T-cell (primary cell): ENCODE results near the gene MYMX. TPM values are rescaled to one million over a fixed set of nuclear protein-coding genes. Genes with fewer than 3 reads are reported as not detected.
A peak's percentile ranks its signal among the peaks of the same experiment; 100 is the strongest.

Experiments used
- ATAC-seq, 4 experiments: fragments of 200-7000 bp in 3 of 4; fragments of 150-1000 bp in 1 of 4; cut with Tn5 transposase; replicated peaks in 1 of 4; 1 replicate in 3 of 4; 2 replicates in 1 of 4; pipeline ENCODE4 v1.10.0; 2021; ENCODE audit warnings: moderate library complexity in 3 of 4, mild to moderate bottlenecking in 2 of 4, moderate number of reproducible peaks in 1 of 4
- CTCF ChIA-PET, 2 donors: fragments of 300-600 bp; sonication (Branson Sonifier 250); formaldehyde crosslinking; loops; one replicate each; lab custom pipeline; 2022; ENCODE audit warnings: antibody characterized with exemption in 2 of 2; lab: Charles Lee
- POLR2A ChIA-PET, 2 donors: fragments of 300-600 bp; sonication (Branson Sonifier 250); formaldehyde crosslinking; loops; one replicate each; lab custom pipeline; 2022; ENCODE audit warnings: antibody characterized with exemption in 2 of 2; lab: Charles Lee
- DNase-seq, 35 experiments: peaks; one replicate each; pipeline versions ENCODE4 v3.0.0 to v3.0.0-alpha.2; 2013 to 2023
- H3K27ac ChIP-seq: one replicate; pipeline ENCODE4 v1.5.1; 2013; ENCODE audit warnings: low read length
- H3K27me3 ChIP-seq, 2 experiments: replicated peaks in 1 of 2; 1 replicate in 1 of 2; 2 replicates in 1 of 2; pipeline versions ENCODE4 v1.6.1 to v1.7.0; 2013; ENCODE audit warnings: low read length in 1 of 2, mixed read lengths in 1 of 2; ENCODE audit not compliant: control insufficient read depth in 2 of 2, insufficient read depth in 2 of 2; ENCODE audit errors: extremely low read depth in 1 of 2
- H3K36me3 ChIP-seq, 2 donors: 1 replicate in 1 of 2; 2 replicates in 1 of 2; pipeline versions ENCODE4 v1.6.1 to v1.7.0; 2013; ENCODE audit warnings: low read length in 1 of 2; ENCODE audit not compliant: control insufficient read depth in 2 of 2, insufficient read depth in 1 of 2; ENCODE audit errors: extremely low read depth in 1 of 2
- H3K4me1 ChIP-seq, 2 experiments: 1 replicate in 1 of 2; 2 replicates in 1 of 2; pipeline versions ENCODE4 v1.6.1 to v1.7.0; 2013; ENCODE audit warnings: low read length in 2 of 2, mixed read lengths in 1 of 2; ENCODE audit not compliant: insufficient read depth in 2 of 2, control insufficient read depth in 1 of 2; ENCODE audit errors: extremely low read depth in 1 of 2
- H3K4me3 ChIP-seq, 2 donors: 1 replicate in 1 of 2; 2 replicates in 1 of 2; pipeline versions ENCODE4 v1.5.1 to v1.7.0; 2013; ENCODE audit warnings: mild to moderate bottlenecking in 2 of 2, low read length in 1 of 2, moderate library complexity in 1 of 2; ENCODE audit not compliant: control insufficient read depth in 1 of 2; ENCODE audit errors: extremely low read depth in 1 of 2
- H3K9me3 ChIP-seq: 2 replicates; pipeline ENCODE4 v1.7.0; 2013
- H3K27ac Mint-ChIP-seq, 2 donors: one replicate each; pipeline ENCODE4 v1.8.0; 2020 to 2021; ENCODE audit warnings: mild to moderate bottlenecking in 2 of 2, mixed read lengths in 2 of 2
- H3K27me3 Mint-ChIP-seq, 2 donors: one replicate each; pipeline ENCODE4 v1.8.0; 2021 to 2022; ENCODE audit warnings: mixed read lengths in 2 of 2
- H3K36me3 Mint-ChIP-seq: one replicate; pipeline ENCODE4 v1.8.0; 2021; ENCODE audit warnings: mixed read lengths
- H3K4me1 Mint-ChIP-seq, 3 donors: one replicate each; pipeline ENCODE4 v1.8.0; 2020 to 2022; ENCODE audit warnings: mixed read lengths in 3 of 3, mild to moderate bottlenecking in 1 of 3
- H3K4me3 Mint-ChIP-seq, 3 donors: one replicate each; pipeline ENCODE4 v1.8.0; 2020 to 2022; ENCODE audit warnings: mild to moderate bottlenecking in 3 of 3, mixed read lengths in 3 of 3, moderate library complexity in 3 of 3
- H3K9me3 Mint-ChIP-seq, 3 donors: one replicate each; pipeline ENCODE4 v1.8.0; 2020 to 2022; ENCODE audit warnings: mixed read lengths in 3 of 3
- WGBS: methylation state at CpG from one replicate; pipeline ENCODE4 v1.1.5; 2013; ENCODE audit warnings: missing lambda C conversion rate; ENCODE audit not compliant: insufficient coverage; 5-methylcytosine and 5-hydroxymethylcytosine counted together
- total RNA-seq, 35 experiments: library from RNA in 6 of 35; stranded (reverse) in 6 of 35; fragments of 120-200 nt in 1 of 35; gene quantifications; one replicate each; pipeline versions ENCODE4 v1.2.1 to v1.2.4 and lab custom pipeline; 2013 to 2026

Gene MYMX
- total RNA-seq, 5 donors from 2014 or later (not counting 1 experiment from before 2014, with no cell fraction given): not detected

GRCh38 chr6:44254191-44255104 is 37.7 kb downstream of the MYMX start:
- Histone ChIP-seq H3K27me3 (no peaks in the 10 kb centered on the region), H3K27ac (no peak overlapping the region), H3K4me3 (no peak overlapping the region), H3K9me3 (no peaks in the 10 kb centered on the region), H3K36me3 (peaks cover 14 to 75% of the 10 kb centered on the region in 2 donors), H3K4me1 (peaks cover 5 to 37% of the 10 kb centered on the region in 2 experiments)
- ChIA-PET CTCF (interaction anchor here (0.5 to 2.8 kb wide), 4 partner anchors 10 to 110 kb away, joined by 4 to 15 read pairs (median 6); partner anchors contain the start of gene SLC29A1 (in 1 of the 2)), POLR2A (interaction anchor here in 1 of 2 donors (0.6 to 3.1 kb wide), 3 partner anchors 7 to 31 kb away, joined by 4 to 28 read pairs (median 7); partner anchors contain the start of genes HSP90AB1 and SLC29A1)
- peaks cover 71 to 81% (median 77%) of the 10 kb centered on the region in 3 donors for H3K4me1 Mint-ChIP-seq
- ATAC-seq (no peak), DNase-seq (no peak)
- H3K4me3 Mint-ChIP-seq: peak overlapping the region in 1 of 3 donors; percentile 86
- peak overlapping the region; percentile 68 to 90 for H3K27ac Mint-ChIP-seq
- H3K36me3 Mint-ChIP-seq: peaks cover 55% of the 10 kb centered on the region
- H3K27me3 Mint-ChIP-seq: no peaks in the 10 kb centered on the region
- WGBS: 79% methylated on average over 2 of the region's 12 CpGs
- H3K9me3 Mint-ChIP-seq: no peaks in the 10 kb centered on the region

- ChIA-PET POLR2A (interaction anchor here in 1 of 2 donors (0.5 to 3.1 kb wide), 3 partner anchors 8 to 126 kb away, joined by 4 to 28 read pairs (median 11); partner anchors contain the start of genes HSP90AB1 and SLC29A1), CTCF (interaction anchor here (0.5 to 2.8 kb wide), 5 partner anchors 9 to 110 kb away, joined by 3 to 15 read pairs (median 4); partner anchors contain the start of gene SLC29A1 (in 1 of the 2))
- Histone ChIP-seq H3K4me3 (no peak overlapping the region), H3K27me3 (no peaks in the 10 kb centered on the region), H3K36me3 (peaks cover 10 to 75% of the 10 kb centered on the region in 2 donors), H3K9me3 (no peaks in the 10 kb centered on the region), H3K4me1 (peaks cover 5 to 37% of the 10 kb centered on the region in 2 experiments), H3K27ac (no peak overlapping the region)
- Mint-ChIP-seq H3K4me3 (peak overlapping the region; percentile 85 to 90 (median 86)), H3K36me3 (peaks cover 47% of the 10 kb centered on the region), H3K4me1 (peaks cover 63 to 73% (median 69%) of the 10 kb centered on the region in 3 donors), H3K27ac (peak overlapping the region; percentile 90 to 94), H3K9me3 (no peaks in the 10 kb centered on the region), H3K27me3 (no peaks in the 10 kb centered on the region)
- 80% methylated on average over 7 of the region's 16 CpGs for WGBS
- ATAC-seq (no peak), DNase-seq (no peak)
These were observed 38.5 kb downstream of the MYMX start for GRCh38 chr6:44255105-44255808.

GRCh38 chr6:44255871-44256774 is 39.4 kb downstream of the MYMX start:
- no peaks in the 10 kb centered on the region for H3K27me3 Mint-ChIP-seq
- ChIA-PET CTCF (interaction anchor here (0.5 to 2.8 kb wide), 10 partner anchors 8 to 86 kb away, joined by 3 to 15 read pairs (median 5); partner anchors contain the start of genes HSP90AB1 (in 2 of the 2) and SLC29A1 (in 1 of the 2)), POLR2A (interaction anchor here (0.5 to 3.1 kb wide), 3 partner anchors 8 to 127 kb away, joined by 7 to 28 read pairs (median 11); partner anchors contain the start of gene HSP90AB1 (in 1 of the 2))
- peaks cover 56 to 71% (median 64%) of the 10 kb centered on the region in 3 donors for H3K4me1 Mint-ChIP-seq
- peaks cover 10 to 69% of the 10 kb centered on the region in 2 donors for H3K36me3 ChIP-seq
- peak overlapping the region; percentile 85 to 90 (median 86) for H3K4me3 Mint-ChIP-seq
- no peaks in the 10 kb centered on the region for H3K27me3 ChIP-seq
- peak in 2 of 4 experiments; percentile 1 to 17 for ATAC-seq
- H3K4me3 ChIP-seq: peak overlapping the region; percentile 73 to 75
- no peaks in the 10 kb centered on the region for H3K9me3 ChIP-seq
- peaks cover 5 to 37% of the 10 kb centered on the region in 2 experiments for H3K4me1 ChIP-seq
- WGBS: 5% methylated on average over 14 of the region's 15 CpGs
- peak overlapping the region; percentile 90 to 94 for H3K27ac Mint-ChIP-seq
- DNase-seq: peak in 1 of 35 experiments; percentile 53
- no peaks in the 10 kb centered on the region for H3K9me3 Mint-ChIP-seq
- H3K36me3 Mint-ChIP-seq: peaks cover 41% of the 10 kb centered on the region
- H3K27ac ChIP-seq: peak overlapping the region; percentile 71

- H3K36me3 Mint-ChIP-seq: peaks cover 37% of the 10 kb centered on the region
- Histone ChIP-seq H3K4me1 (peaks cover 5 to 40% of the 10 kb centered on the region in 2 experiments), H3K27me3 (no peaks in the 10 kb centered on the region), H3K27ac (peak overlapping the region; percentile 71), H3K4me3 (peak overlapping the region; percentile 73 to 75), H3K9me3 (no peaks in the 10 kb centered on the region), H3K36me3 (peaks cover 10 to 64% of the 10 kb centered on the region in 2 donors)
- no peaks in the 10 kb centered on the region for H3K27me3 Mint-ChIP-seq
- DNase-seq: no peak
- peak in 1 of 4 experiments; percentile 13 for ATAC-seq
- CTCF ChIA-PET: interaction anchor here (0.5 to 2.8 kb wide), 11 partner anchors 8 to 85 kb away, joined by 3 to 15 read pairs (median 5); partner anchors contain the start of genes HSP90AB1 (in 2 of the 2) and SLC29A1 (in 1 of the 2)
- 1% methylated on average over 10 of the region's 12 CpGs for WGBS
- POLR2A ChIA-PET: interaction anchor here (0.6 to 3.1 kb wide), 3 partner anchors 9 to 32 kb away, joined by 4 to 28 read pairs (median 7); partner anchors contain the start of gene HSP90AB1 (in 1 of the 2)
- H3K4me1 Mint-ChIP-seq: peaks cover 51 to 70% (median 63%) of the 10 kb centered on the region in 3 donors
- H3K9me3 Mint-ChIP-seq: no peaks in the 10 kb centered on the region
- H3K27ac Mint-ChIP-seq: peak overlapping the region; percentile 90 to 94
- peak overlapping the region; percentile 85 to 90 (median 86) for H3K4me3 Mint-ChIP-seq
These were observed 40.0 kb downstream of the MYMX start for GRCh38 chr6:44256775-44257024.

GRCh38 chr6:44257025-44257752 is 40.5 kb downstream of the MYMX start, which contains the start of gene SLC35B2:
Gene SLC35B2, minus strand, starts transcription at chr6:44257528. Its CDS starts 118 bp downstream, at chr6:44257410.
- Histone ChIP-seq H3K4me1 (peaks cover 5 to 45% of the 10 kb centered on the region in 2 experiments), H3K4me3 (peak within 1 kb of the TSS; percentile 73 to 75), H3K9me3 (no peaks in the 10 kb centered on the region), H3K27me3 (no peaks in the 10 kb centered on the region), H3K36me3 (peaks cover 7 to 61% of the 10 kb centered on the region in 2 donors), H3K27ac (peak within 1 kb of the TSS; percentile 71)
- ChIA-PET POLR2A (interaction anchor here (0.6 to 3.1 kb wide), 3 partner anchors 9 to 31 kb away, joined by 4 to 28 read pairs (median 7); partner anchors contain the start of gene HSP90AB1 (in 1 of the 2)), CTCF (interaction anchor here (0.6 to 2.8 kb wide), 8 partner anchors 9 to 84 kb away, joined by 3 to 15 read pairs (median 6); partner anchors contain the start of genes HSP90AB1 (in 1 of the 2) and SLC29A1 (in 1 of the 2))
- H3K4me1 Mint-ChIP-seq: peaks cover 49 to 70% (median 61%) of the 10 kb centered on the region in 3 donors
- 0% methylated on average over 77 of the region's 80 CpGs for WGBS
- ATAC-seq (peak; percentile 74 to 86 (median 84)), DNase-seq (peak in 33 of 35 experiments; percentile 32 to 85 (median 52))
- peak within 1 kb of the TSS; percentile 93 to 94 for H3K27ac Mint-ChIP-seq
- no peaks in the 10 kb centered on the region for H3K27me3 Mint-ChIP-seq
- no peaks in the 10 kb centered on the region for H3K9me3 Mint-ChIP-seq
- H3K36me3 Mint-ChIP-seq: peaks cover 32% of the 10 kb centered on the region
- peak within 1 kb of the TSS; percentile 85 to 90 (median 86) for H3K4me3 Mint-ChIP-seq
